ENCODE measurements around the gene ZFHX2.

ZFHX2 gene

DNA sequence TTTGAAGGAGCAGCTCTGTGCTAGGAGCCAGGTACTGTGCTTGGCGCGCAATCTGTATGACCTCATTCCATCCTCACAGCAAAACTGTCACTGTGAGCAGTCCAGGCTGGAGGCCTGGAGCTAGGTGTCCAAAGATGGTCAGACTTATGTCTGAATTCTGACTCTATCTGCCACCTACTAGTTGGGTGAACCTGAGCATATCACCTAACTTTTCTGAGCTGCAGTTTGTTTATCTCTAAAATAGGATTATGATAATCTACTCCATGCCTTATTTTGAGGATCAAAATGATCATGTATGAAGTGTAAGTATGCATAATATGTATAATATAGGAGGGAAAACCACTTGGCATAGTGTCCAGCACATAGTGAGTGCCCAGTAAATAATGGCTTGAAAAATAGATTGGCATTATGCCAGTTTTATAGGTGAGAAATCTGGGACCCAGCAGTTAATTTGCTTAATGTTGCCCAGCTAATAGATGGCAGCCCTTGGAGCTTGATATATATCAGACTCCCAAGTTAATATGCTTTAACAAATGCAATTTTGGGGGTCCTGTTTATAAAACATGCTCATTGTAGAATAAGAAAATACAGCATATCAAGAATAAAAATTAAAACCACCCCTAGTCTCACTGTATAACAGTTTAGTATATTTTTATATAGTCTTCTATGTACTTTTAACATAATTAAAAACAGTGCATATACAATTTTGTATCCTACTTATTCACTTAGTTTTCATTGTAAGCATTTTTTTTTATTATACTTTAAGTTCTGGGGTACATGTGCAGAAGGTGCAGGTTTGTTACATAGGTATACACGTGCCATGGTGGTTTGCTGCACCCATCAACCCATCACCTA lies 31.6 kb upstream of the ZFHX2 start:
- TF ChIP-seq ZFX (IDR thresholded peaks at IDR 0.05; ENCODE audit: borderline replicate concordance), result no peak
- TF ChIP-seq, protein P1, sequence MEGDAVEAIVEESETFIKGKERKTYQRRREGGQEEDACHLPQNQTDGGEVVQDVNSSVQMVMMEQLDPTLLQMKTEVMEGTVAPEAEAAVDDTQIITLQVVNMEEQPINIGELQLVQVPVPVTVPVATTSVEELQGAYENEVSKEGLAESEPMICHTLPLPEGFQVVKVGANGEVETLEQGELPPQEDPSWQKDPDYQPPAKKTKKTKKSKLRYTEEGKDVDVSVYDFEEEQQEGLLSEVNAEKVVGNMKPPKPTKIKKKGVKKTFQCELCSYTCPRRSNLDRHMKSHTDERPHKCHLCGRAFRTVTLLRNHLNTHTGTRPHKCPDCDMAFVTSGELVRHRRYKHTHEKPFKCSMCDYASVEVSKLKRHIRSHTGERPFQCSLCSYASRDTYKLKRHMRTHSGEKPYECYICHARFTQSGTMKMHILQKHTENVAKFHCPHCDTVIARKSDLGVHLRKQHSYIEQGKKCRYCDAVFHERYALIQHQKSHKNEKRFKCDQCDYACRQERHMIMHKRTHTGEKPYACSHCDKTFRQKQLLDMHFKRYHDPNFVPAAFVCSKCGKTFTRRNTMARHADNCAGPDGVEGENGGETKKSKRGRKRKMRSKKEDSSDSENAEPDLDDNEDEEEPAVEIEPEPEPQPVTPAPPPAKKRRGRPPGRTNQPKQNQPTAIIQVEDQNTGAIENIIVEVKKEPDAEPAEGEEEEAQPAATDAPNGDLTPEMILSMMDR (IDR thresholded peaks at IDR 0.05), result no peak
- no peak overlapping the region for H3K27ac ChIP-seq

DNA sequence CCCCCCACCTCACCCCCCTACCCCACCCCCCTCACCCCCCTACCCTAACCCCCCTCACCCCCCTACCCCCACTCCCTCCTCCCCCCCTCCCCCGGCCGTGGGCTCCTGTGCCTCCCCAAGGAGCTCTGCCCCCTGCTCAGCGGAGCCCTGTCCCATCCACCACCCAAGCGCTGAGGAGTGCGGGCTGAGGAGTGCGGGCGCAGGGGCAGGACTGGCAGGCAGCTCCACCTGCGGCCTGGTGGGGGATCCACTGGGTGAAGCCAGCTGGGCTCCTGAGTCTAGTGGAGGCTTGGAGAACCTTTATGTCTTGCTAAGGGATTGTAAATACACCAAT lies 29.4 kb upstream of the ZFHX2 start:
- H3K27ac ChIP-seq, result no peak overlapping the region
- TF ChIP-seq, protein P1 (IDR thresholded peaks at IDR 0.05), result no peak
- no peak for TF ChIP-seq ZFX (IDR thresholded peaks at IDR 0.05; ENCODE audit: borderline replicate concordance)

DNA sequence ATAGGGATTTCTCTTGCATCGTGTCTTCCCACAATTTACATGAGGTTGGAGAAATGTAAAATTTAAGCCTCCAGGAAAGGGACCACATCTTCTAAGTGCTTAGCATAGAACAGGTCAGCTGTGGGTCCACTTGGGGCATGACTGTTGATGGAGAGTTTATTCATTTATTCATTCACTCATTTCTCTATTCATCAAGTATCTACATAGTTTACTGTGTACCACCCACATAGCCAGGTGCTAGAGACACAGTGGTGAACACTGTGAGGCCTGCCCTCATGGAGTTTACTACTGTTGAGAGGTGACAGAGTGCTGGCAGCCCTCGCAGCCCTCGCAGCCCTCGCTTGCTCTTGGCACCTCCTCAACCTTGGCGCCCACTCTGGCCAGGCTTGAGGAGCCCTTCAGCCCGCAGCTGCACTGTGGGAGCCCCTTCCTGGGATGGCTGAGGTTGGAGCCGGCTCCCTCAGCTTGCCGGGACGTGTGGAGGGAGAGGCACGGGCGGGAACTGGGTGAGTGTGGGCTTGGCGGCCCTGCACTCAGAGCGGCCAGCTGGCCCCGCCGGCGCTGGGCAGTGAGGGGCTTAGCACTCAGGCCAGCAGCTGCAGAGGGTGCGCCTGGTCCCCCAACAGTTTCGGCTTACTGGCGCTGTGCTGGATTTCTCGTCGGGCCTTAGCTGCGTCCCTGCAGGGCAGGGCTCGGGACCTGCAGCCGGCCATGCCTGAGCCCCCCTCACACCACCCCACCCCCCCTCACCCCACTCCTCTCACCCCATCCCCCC lies 28.8 kb upstream of the ZFHX2 start:
- no peak overlapping the region for H3K27ac ChIP-seq
- TF ChIP-seq ZFX (IDR thresholded peaks at IDR 0.05; ENCODE audit: borderline replicate concordance), result no peak
- TF ChIP-seq, protein P1 (IDR thresholded peaks at IDR 0.05), result no peak

DNA sequence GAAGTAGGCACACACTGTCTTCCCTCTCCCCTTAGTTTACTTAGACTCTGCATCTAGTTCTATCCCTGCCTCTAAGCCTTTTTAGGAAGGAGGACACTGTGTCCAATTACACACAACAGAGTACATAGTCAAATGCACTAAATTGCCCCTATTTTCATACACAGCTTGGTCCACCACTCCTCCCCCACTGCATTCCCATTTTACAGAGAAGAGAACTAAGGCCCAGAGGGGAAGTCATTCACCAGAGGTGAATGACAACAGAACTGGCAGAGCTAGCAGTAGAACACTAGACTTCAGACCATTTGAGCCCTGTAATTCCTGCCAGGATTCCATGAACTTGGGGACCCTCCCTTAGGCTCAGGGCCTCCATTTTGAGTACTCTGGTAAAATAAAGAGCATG lies 28.2 kb upstream of the ZFHX2 start:
- H3K27ac ChIP-seq, result no peak overlapping the region
- TF ChIP-seq, protein P1 (IDR thresholded peaks at IDR 0.05), result no peak
- TF ChIP-seq ZFX (IDR thresholded peaks at IDR 0.05; ENCODE audit: borderline replicate concordance), result no peak

DNA sequence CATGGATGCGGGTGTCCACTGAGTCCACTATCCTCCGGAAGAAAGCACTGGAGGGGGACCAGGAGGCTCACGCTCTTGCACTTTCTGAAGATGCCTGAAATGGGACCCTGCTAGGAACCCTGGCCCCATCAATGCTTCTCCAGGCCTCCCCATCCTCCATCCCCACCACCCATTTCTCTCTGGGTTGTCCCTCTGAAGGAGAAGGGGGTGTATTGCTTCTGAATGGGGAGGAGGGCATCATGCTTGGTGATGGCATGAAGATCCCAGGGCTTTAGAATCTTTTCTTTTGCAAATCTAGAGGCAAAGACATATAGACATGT lies 27.7 kb upstream of the ZFHX2 start:
- no peak for TF ChIP-seq ZFX (IDR thresholded peaks at IDR 0.05; ENCODE audit: borderline replicate concordance)
- TF ChIP-seq, protein P1 (IDR thresholded peaks at IDR 0.05), result no peak

DNA sequence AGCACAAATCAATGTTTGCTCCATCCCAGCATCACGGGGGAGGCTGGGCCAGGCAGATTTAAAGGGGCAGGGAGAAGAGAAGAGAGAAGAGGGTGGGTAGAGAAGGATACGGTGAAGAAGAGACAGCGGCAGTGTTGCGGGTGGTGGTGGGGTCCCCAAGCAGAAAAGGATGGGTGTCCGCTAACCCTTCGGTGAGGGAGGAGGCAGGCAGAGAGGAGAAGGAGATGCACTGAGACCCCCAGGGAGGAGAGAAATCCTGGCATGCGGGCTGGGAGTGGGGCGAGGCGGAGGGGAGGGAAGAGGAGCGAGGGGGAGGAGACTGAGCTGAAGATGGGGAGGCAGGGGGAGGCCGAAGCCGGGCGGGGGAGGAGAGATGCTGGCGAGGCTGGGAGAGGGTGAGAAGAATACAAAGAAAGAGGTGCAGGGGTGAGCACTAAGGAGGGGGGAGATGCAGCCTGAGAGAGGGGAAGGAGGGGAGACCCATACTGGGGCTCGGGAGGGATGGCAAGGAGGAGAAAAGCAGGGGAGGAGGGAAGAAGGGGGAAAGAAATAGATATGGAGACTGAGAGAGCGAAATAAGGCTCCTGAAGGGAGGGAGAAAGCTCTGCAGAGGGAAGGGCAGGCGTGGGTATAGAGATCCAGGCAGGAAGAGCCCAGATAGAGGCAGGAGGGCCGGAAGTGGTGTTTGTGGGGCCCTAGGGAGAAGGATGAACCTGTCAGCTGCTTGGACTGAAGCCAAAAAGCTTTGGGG lies 27.2 kb upstream of the ZFHX2 start, which contains the start of gene JPH4:
Gene JPH4 (minus strand): TSS at position 231 of the 751 bp plus-strand sequence. CDS start 1,337 bp downstream, outside the sequence.
- TF ChIP-seq, protein P1 (IDR thresholded peaks at IDR 0.05), result no peak
- TF ChIP-seq ZFX (IDR thresholded peaks at IDR 0.05; ENCODE audit: borderline replicate concordance), result no peak
- H3K27ac ChIP-seq, result no peak within 1 kb of the TSS

More for the DNA sequence above, 27.7 kb upstream of the ZFHX2 start:
- no peak overlapping the region for H3K27ac ChIP-seq
